ENCODE results near the gene ANKRD16. TPM values are rescaled to one million over a fixed set of nuclear protein-coding genes. Genes with fewer than 3 reads are reported as not detected.

The ANKRD16 gene
- total RNA-seq: 5.8 and 8.1 TPM in 2 replicates

DNA sequence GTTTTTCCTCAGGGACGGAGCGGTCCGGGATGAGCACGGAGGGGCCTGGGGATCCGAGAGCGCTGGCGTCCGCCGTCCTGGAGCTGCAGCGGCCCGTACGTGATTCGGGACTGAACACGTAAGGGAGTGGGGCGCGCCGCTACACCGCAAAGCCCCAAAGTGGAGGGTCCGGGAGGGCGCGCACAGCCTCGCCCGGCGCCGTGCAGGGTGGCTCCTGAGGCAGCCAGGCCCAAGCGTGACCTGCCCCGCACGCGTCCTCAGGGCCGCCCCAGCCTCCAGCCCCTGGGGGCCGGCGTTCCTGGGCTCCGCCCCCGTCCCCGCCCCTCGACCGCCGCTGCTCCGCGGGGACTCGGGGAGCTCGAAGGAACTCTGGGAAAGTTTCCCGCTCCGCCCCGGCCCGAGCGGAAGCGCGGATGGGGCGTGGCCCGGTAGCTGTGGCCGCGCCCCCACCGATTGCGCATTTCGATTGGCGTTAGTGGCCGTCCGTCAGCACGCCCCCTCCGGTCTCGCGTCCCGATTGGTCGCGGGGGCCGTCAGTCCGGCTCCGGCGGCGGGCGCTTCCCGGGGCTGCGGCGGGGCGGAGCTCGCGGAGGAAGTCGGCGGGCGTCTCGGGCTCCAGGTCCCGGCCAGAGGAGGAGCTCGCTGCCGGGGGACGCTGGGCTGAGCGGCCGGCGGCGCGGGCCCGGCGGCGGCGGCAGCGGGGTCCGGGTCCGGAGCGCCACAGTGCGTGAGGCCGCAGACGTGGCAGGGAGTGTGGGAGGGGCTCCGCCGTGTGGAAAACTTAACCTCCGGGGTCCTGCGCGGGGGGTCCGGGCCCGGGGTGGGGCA is at the start of gene ANKRD16, which contains the start of gene FBH1:
Gene ANKRD16, minus strand, starts transcription at position 270 of the 828 bp plus-strand sequence. CDS start 539 bp downstream, outside the sequence.
Gene FBH1, plus strand, starts transcription at position 620 of the 828 bp plus-strand sequence. Its CDS starts 103 bp downstream, at position 723.

DNA sequence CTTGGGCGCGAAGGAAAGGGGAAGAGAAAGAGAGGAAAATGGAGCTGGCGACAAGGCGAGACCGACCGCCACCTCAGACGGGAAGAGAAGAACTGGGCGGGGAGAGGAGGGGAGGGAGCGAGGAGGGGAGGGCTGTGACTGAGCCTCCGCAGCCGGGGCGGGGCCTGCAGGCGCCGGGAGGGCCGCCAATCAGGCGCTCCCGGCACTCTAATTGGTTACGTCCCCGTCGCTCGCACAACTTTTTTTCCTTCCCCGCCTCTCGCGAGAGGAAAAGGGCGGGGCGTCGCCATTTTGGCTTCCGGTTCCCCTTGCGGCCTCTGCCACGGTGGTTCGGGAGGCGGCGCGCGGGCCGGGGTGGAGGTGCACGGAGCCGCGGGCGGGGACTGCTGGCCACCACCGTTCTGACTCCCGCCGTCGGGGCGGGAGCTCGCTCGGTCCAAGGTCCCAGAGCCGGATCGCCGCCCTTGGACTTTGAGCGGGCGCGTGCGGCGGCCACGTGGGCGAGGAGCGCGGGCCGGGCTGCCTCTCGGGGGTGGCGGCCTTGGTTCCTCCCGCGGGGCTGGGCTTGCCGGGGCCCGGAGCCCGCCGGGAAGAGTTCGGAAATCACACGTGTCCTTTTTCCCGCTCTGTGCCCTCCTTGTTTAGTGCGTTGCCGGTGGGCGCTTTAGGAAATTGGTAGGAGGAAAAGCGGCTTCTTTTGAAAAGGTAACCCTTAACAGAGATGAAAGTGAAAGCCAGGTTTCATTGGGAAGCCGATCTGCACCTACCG is 76.2 kb downstream of the ANKRD16 start, which contains the start of gene GDI2:
Gene GDI2, minus strand, starts transcription at position 94 of the 769 bp plus-strand sequence. CDS start 176 bp downstream, outside the sequence.

Other genes with a start within 250 kb of the ANKRD16 start
- 6.5 and 11.4 TPM in 2 replicates for gene ASB13, start 223.3 kb downstream of the ANKRD16 start, total RNA-seq
- 48.4 and 73.4 TPM in 2 replicates for gene TASOR2, start 205.1 kb downstream of the ANKRD16 start, total RNA-seq
- 549 and 587 TPM in 2 replicates for gene GDI2, start 76.5 kb downstream of the ANKRD16 start, total RNA-seq
- 104 TPM in 2 replicates for gene FBH1, start 350 bp upstream of the ANKRD16 start, total RNA-seq
- 10.7 and 12.3 TPM in 2 replicates for gene IL15RA, start 87.7 kb upstream of the ANKRD16 start, total RNA-seq
- not detected in 2 replicates for gene IL2RA, start 172.5 kb upstream of the ANKRD16 start, total RNA-seq
- 55.5 and 60.6 TPM in 2 replicates for gene RBM17, start 199.1 kb upstream of the ANKRD16 start, total RNA-seq